Neural progenitor cell (in vitro differentiated cells): ENCODE data around the gene GPLD1. TPM values are rescaled to one million over a fixed set of nuclear protein-coding genes. Genes with fewer than 3 reads are reported as not detected.
"Not testable (repeated sequence)": the region's sequence is repeated elsewhere in the genome, so short reads cannot be mapped to it uniquely, and the experiment has no call there.

Experiments
- DNase-seq: peaks from one replicate; pipeline ENCODE4 v3.0.0-alpha.2; 2016; ENCODE audit warnings: low spot score
- H2AFZ ChIP-seq: fragments of 200-600 bp; sonication (generic); replicated peaks from 2 replicates; pipeline ENCODE4 v1.6.1; 2016; ENCODE audit warnings: antibody characterized with exemption
- H3F3A ChIP-seq: fragments of 200-600 bp; sonication (generic); 2 replicates; pipeline ENCODE4 v1.6.1; 2016; ENCODE audit warnings: antibody characterized with exemption, low read depth
- H3K27ac ChIP-seq: fragments of 200-600 bp; sonication (generic); 2 replicates; pipeline ENCODE4 v1.5.1; 2016; ENCODE audit warnings: mild to moderate bottlenecking
- H3K27me3 ChIP-seq: fragments of 200-600 bp; sonication (generic); 2 replicates; pipeline ENCODE4 v1.6.1; 2016; ENCODE audit warnings: mild to moderate bottlenecking, moderate library complexity
- H3K36me3 ChIP-seq: fragments of 200-600 bp; sonication (generic); 2 replicates; pipeline ENCODE4 v1.5.1; 2016
- H3K4me1 ChIP-seq: fragments of 200-600 bp; sonication (generic); 2 replicates; pipeline ENCODE4 v1.6.1; 2016; ENCODE audit warnings: mixed run types
- H3K4me2 ChIP-seq: fragments of 200-600 bp; sonication (generic); 2 replicates; pipeline ENCODE4 v1.6.1; 2016
- H3K4me3 ChIP-seq: fragments of 200-600 bp; sonication (generic); 2 replicates; pipeline ENCODE4 v1.5.1; 2016
- H3K79me2 ChIP-seq: fragments of 200-600 bp; sonication (generic); 2 replicates; pipeline ENCODE4 v1.6.1; 2016; ENCODE audit warnings: low read depth
- H3K9ac ChIP-seq: fragments of 200-600 bp; sonication (generic); 2 replicates; pipeline ENCODE4 v1.6.1; 2016
- H3K9me3 ChIP-seq: fragments of 200-600 bp; sonication (generic); 2 replicates; pipeline ENCODE4 v1.5.1; 2016; ENCODE audit warnings: low read depth
- H4K20me1 ChIP-seq: fragments of 200-600 bp; sonication (generic); 2 replicates; pipeline ENCODE4 v1.6.1; 2016; ENCODE audit warnings: low read depth
- H3K27ac Mint-ChIP-seq: 3 replicates; pipeline ENCODE4 v1.8.0; 2021; ENCODE audit warnings: mixed read lengths
- H3K27me3 Mint-ChIP-seq: 2 replicates; pipeline ENCODE4 v1.8.0; 2022; ENCODE audit warnings: low read depth, mild to moderate bottlenecking, inconsistent platforms, moderate library complexity, mixed read lengths; ENCODE audit not compliant: insufficient read depth
- H3K36me3 Mint-ChIP-seq: 3 replicates; pipeline ENCODE4 v1.8.0; 2021; ENCODE audit warnings: mixed read lengths
- H3K4me1 Mint-ChIP-seq: 3 replicates; pipeline ENCODE4 v1.8.0; 2021; ENCODE audit warnings: mixed read lengths
- H3K4me3 Mint-ChIP-seq: 3 replicates; pipeline ENCODE4 v1.8.0; 2021; ENCODE audit warnings: mild to moderate bottlenecking, moderate library complexity, mixed read lengths
- H3K9me3 Mint-ChIP-seq: 3 replicates; pipeline ENCODE4 v1.8.0; 2020; ENCODE audit warnings: mixed read lengths
- EZH2 ChIP-seq: fragments of 200-600 bp; sonication (generic); IDR thresholded peaks from 2 replicates; pipeline ENCODE4 v1.6.1; 2017; ENCODE audit warnings: antibody characterized with exemption, mild to moderate bottlenecking, moderate library complexity
- EZH2phosphoT487 ChIP-seq: fragments of 200-600 bp; sonication (generic); IDR thresholded peaks from 2 replicates; pipeline ENCODE4 v1.6.1; 2017; ENCODE audit warnings: antibody characterized with exemption
- total RNA-seq: library from RNA; depleted of rRNA; stranded (reverse); fragments of >200 nt; gene quantifications from 2 replicates; pipeline ENCODE4 v1.2.3, GENCODE V29; 2015; ENCODE audit warnings: low replicate concordance
- TF ChIP-seq, protein P1 (sequence below): fragments of 200-600 bp; sonication (generic); IDR thresholded peaks from 2 replicates; pipeline ENCODE4 v1.5.1; 2017; ENCODE audit warnings: antibody characterized with exemption, mild to moderate bottlenecking

GPLD1 gene
- total RNA-seq, 1 donor from 2014 or later, result 8.3 TPM

DNA sequence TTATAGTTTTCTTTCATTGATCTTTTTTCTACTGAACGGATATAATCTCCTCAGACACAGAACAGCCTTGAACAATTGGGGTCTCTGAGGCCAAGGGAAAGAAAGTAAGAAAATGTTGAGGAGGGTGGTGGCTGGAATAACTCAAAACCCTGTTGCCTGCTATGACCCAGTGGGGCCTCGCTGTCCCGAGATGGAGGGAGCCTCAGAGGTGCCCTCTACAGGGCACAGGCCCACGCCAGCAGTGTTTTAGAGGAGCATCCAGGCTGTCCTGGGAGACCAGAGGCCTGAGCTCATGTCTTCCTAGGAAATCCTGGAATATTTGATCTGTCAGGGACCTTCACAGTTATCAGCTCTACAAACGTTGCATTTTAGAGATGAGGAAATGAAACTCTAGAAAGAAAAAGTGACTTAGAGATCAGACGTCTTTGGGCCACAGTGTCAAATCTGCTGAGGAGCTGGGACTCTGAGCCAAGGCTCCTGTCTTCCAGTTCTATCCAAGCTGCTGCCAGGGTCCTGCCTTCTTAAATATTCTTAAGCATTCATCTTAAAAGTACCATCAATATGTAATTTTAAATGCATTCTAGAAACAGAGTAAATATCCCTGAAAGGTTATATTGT is 31.7 kb upstream of the GPLD1 start:
- Mint-ChIP-seq H3K27me3 (peaks cover 4% of the 10 kb centered on the region), H3K9me3 (no peaks in the 10 kb centered on the region), H3K27ac (peak overlapping the region; percentile 5), H3K36me3 (no peaks in the 10 kb centered on the region), H3K4me3 (no peak overlapping the region), H3K4me1 (peaks cover 16% of the 10 kb centered on the region)
- Histone ChIP-seq H2AFZ (no peak overlapping the region), H3K36me3 (no peaks in the 10 kb centered on the region), H3K27ac (no peak overlapping the region), H3F3A (no peaks in the 10 kb centered on the region), H3K4me1 (no peaks in the 10 kb centered on the region), H3K27me3 (no peaks in the 10 kb centered on the region), H4K20me1 (no peaks in the 10 kb centered on the region), H3K79me2 (no peaks in the 10 kb centered on the region), H3K4me2 (no peak overlapping the region), H3K9ac (no peak overlapping the region), H3K9me3 (no peaks in the 10 kb centered on the region), H3K4me3 (no peak overlapping the region)
- TF ChIP-seq EZH2, result no peak
- TF ChIP-seq, protein P1, sequence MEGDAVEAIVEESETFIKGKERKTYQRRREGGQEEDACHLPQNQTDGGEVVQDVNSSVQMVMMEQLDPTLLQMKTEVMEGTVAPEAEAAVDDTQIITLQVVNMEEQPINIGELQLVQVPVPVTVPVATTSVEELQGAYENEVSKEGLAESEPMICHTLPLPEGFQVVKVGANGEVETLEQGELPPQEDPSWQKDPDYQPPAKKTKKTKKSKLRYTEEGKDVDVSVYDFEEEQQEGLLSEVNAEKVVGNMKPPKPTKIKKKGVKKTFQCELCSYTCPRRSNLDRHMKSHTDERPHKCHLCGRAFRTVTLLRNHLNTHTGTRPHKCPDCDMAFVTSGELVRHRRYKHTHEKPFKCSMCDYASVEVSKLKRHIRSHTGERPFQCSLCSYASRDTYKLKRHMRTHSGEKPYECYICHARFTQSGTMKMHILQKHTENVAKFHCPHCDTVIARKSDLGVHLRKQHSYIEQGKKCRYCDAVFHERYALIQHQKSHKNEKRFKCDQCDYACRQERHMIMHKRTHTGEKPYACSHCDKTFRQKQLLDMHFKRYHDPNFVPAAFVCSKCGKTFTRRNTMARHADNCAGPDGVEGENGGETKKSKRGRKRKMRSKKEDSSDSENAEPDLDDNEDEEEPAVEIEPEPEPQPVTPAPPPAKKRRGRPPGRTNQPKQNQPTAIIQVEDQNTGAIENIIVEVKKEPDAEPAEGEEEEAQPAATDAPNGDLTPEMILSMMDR, result peak; percentile 66
- peak; percentile 67 for DNase-seq

DNA sequence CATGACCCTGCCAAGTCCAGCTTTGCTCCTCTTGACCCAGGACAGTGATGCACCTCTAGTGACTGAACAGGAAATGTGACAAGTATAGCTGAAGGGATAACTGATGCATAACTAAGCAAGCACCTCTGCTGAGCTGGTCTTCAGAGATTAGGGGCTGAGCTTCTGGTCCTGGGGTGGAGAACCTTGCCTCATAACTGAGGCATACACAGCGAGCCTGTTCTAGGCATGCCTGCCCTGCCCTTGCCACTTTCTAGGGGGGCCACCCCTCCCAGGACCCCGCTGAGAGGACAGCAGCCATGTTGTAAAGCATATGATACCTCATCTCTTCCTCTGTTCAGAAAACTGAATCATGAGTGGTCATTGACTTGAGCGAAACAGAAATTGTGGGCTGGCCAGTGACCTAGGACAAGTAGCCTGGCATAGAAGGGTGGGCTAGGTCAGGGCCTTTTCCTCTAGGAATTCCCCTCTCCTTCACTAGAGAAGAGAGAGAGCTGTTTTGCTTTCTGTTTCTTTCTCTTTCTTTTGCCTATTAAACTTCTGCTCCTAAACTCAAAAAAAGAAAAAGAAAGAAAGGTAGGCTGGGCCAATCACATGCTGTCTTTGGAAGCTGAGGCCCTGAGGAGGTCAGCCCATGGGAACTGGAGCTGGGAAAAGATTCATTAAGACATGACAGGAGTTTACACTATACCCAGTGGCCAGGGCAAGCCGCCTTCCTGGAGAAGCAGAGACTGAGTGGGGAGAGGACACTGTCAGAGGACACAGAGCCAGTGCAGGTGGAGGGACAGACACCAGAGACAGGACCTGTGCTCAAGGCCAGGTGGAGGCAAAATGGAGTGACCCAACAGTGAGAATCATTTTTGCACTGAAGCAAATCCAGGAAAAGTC is 28.5 kb upstream of the GPLD1 start:
- no peaks in the 10 kb centered on the region for H3K9me3 Mint-ChIP-seq
- no peaks in the 10 kb centered on the region for H4K20me1 ChIP-seq
- H3K4me1 ChIP-seq, result no peaks in the 10 kb centered on the region
- no peak overlapping the region for H3K4me3 ChIP-seq
- DNase-seq, result no peak
- no peaks in the 10 kb centered on the region for H3K36me3 Mint-ChIP-seq
- H3K9me3 ChIP-seq, result no peaks in the 10 kb centered on the region
- H3K4me1 Mint-ChIP-seq, result peaks cover 14% of the 10 kb centered on the region
- peaks cover 4% of the 10 kb centered on the region for H3K27me3 Mint-ChIP-seq
- H3K27ac Mint-ChIP-seq, result no peak overlapping the region
- H3K79me2 ChIP-seq, result no peaks in the 10 kb centered on the region
- H3K9ac ChIP-seq, result no peak overlapping the region
- no peak overlapping the region for H2AFZ ChIP-seq
- TF ChIP-seq EZH2phosphoT487 (no peak), EZH2 (no peak)
- TF ChIP-seq, protein P1, result no peak
- H3K27me3 ChIP-seq, result no peaks in the 10 kb centered on the region
- no peak overlapping the region for H3K4me2 ChIP-seq
- no peaks in the 10 kb centered on the region for H3K36me3 ChIP-seq
- no peak overlapping the region for H3K27ac ChIP-seq
- H3K4me3 Mint-ChIP-seq, result no peak overlapping the region
- H3F3A ChIP-seq, result no peaks in the 10 kb centered on the region

GRCh38 chr6:24513602-24514001 is 24.2 kb upstream of the GPLD1 start:
- no peak overlapping the region for H3K27ac Mint-ChIP-seq
- peaks cover 4% of the 10 kb centered on the region for H3K4me1 Mint-ChIP-seq
- H3K9me3 ChIP-seq, result no peaks in the 10 kb centered on the region
- H3K4me2 ChIP-seq, result no peak overlapping the region
- no peaks in the 10 kb centered on the region for H3K27me3 ChIP-seq
- H4K20me1 ChIP-seq, result no peaks in the 10 kb centered on the region
- no peak overlapping the region for H3K4me3 Mint-ChIP-seq
- no peak overlapping the region for H3K4me3 ChIP-seq
- no peaks in the 10 kb centered on the region for H3K9me3 Mint-ChIP-seq
- no peaks in the 10 kb centered on the region for H3K36me3 ChIP-seq
- peaks cover 9% of the 10 kb centered on the region for H3K36me3 Mint-ChIP-seq
- H3K9ac ChIP-seq, result no peak overlapping the region
- H2AFZ ChIP-seq, result no peak overlapping the region
- no peak overlapping the region for H3K27ac ChIP-seq
- peaks cover 2% of the 10 kb centered on the region for H3K27me3 Mint-ChIP-seq
- H3F3A ChIP-seq, result no peaks in the 10 kb centered on the region
- H3K4me1 ChIP-seq, result no peaks in the 10 kb centered on the region
- no peak for TF ChIP-seq EZH2phosphoT487
- TF ChIP-seq EZH2, result no peak
- TF ChIP-seq, protein P1, result no peak
- H3K79me2 ChIP-seq, result no peaks in the 10 kb centered on the region
- no peak for DNase-seq

DNA sequence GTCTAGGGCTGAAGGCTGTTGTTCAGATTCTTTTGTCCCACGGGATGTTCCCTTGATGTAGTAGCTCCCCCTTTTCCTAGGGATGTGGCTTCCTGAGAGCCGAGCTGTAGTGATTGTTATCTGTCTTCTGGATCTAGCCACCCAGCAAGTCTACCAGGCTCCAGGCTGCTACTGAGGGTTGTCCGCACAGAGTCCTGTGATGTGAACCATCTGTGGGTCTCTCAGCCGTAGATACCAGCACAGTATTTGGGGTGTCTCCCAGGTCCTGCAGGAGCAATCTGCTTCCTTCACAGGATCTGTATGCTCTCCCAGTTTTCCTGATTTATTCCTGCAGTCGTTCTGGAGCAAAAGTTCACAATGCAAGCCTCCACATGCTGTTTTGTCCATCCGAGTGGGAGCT is 22.6 kb upstream of the GPLD1 start:
- not testable (repeated sequence) for H3K4me1 ChIP-seq, DNase-seq, H3K9ac ChIP-seq, H3F3A ChIP-seq, H2AFZ ChIP-seq, H3K4me1 Mint-ChIP-seq, H3K9me3 Mint-ChIP-seq, H3K27ac Mint-ChIP-seq, H3K27me3 ChIP-seq, H3K9me3 ChIP-seq, H3K4me2 ChIP-seq, H3K36me3 ChIP-seq, H3K27me3 Mint-ChIP-seq, H3K79me2 ChIP-seq, H3K4me3 Mint-ChIP-seq, H4K20me1 ChIP-seq, H3K27ac ChIP-seq, H3K4me3 ChIP-seq
- peaks cover 20% of the 10 kb centered on the region for H3K36me3 Mint-ChIP-seq
